Measurements from ENCODE around the gene HSD11B2.

DNA sequence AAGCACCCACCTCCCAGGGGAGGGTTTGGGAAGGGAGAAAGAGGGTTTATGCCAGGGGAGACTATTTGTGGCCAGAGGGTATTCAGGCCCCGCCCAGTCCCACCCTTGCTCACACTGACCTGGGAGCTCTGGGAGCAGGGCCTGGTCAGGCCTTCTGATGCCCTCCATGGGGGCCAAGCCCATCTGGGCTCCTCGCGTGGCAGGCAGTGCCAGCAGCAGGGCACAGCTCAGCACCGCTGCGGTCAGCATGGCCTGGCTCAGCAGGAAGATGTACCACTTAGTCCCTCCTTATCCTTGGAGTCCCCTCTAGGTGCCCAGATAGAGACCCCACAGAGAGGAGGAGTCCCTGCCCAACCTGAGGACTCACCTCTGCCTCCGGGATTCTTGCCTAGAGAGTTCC is 52.2 kb downstream of the HSD11B2 start, which contains the start of gene AGRP:
- TF ChIP-seq, protein P1, sequence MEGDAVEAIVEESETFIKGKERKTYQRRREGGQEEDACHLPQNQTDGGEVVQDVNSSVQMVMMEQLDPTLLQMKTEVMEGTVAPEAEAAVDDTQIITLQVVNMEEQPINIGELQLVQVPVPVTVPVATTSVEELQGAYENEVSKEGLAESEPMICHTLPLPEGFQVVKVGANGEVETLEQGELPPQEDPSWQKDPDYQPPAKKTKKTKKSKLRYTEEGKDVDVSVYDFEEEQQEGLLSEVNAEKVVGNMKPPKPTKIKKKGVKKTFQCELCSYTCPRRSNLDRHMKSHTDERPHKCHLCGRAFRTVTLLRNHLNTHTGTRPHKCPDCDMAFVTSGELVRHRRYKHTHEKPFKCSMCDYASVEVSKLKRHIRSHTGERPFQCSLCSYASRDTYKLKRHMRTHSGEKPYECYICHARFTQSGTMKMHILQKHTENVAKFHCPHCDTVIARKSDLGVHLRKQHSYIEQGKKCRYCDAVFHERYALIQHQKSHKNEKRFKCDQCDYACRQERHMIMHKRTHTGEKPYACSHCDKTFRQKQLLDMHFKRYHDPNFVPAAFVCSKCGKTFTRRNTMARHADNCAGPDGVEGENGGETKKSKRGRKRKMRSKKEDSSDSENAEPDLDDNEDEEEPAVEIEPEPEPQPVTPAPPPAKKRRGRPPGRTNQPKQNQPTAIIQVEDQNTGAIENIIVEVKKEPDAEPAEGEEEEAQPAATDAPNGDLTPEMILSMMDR (conservative IDR thresholded peaks at IDR 0.05; ENCODE audit: low read depth, low read length), result no peak
- no peak for TF ChIP-seq EZH2 (IDR thresholded peaks at IDR 0.05; ENCODE audit: low read length, unreplicated experiment)
